ENCODE data around the gene SCUBE1. TPM values are rescaled to one million over a fixed set of nuclear protein-coding genes. Genes with fewer than 3 reads are reported as not detected.

The SCUBE1 gene
- total and polyA plus RNA-seq, 2 of the 4 experiments (the other 2 are of a cell fraction), result not detected

DNA sequence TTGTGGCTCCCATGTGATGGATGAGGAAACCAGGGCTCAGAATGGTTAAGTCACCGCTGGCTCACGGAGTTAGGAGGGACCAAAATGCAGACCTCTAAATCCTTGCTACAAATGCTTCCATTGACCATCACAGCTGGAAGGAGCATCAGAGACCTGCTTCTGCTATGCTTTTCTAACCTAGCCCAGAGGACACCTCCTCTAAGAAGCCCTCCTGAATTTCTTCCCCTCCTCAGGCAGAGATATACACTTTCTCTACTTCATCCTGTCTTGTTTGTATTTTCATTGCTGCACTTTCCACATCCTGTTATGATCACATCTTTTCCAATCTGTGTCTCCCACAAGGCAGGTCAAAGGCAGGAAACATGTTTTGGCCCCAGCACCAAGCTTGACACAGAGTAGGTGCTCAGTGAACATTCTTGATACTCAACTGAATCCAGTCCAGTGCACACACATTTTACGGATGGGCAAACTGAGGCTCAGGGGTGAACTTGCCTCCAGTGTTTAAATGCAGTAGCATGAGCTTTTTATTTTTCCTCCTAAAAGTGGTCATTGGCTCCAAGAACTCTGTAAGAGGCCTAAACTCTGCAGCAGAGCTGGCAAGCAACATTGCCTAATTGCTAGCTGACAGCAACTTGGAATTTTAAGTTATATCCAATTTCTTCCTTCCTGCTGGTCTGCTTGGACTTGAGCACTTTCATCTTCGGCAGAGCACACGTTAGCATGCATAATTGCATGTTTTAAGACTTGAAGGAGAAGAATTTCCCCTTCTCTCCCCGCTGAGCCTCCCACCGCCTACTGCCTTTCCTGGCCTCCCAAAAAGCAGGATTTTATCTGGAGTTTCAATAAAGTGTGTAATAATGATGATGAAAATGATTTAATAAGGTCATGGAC lies 12.7 kb downstream of the SCUBE1 start:
- Histone ChIP-seq H3K27me3 (ENCODE audit: control insufficient read depth, insufficient read depth, low read length) (peaks cover 48% of the 10 kb centered on the region), H3K4me2 (ENCODE audit: low read depth, low read length) (no peak overlapping the region), H4K8ac (ENCODE audit: low read depth in 2 of 2, low read length in 2 of 2) (no peak overlapping the region), H2AK9ac (replicated peaks; ENCODE audit: low read depth, low read length, poor library complexity) (no peak overlapping the region), H2AFZ (replicated peaks; ENCODE audit: low read length, poor library complexity) (no peak overlapping the region), H3K9me3 (ENCODE audit: control insufficient read depth, insufficient read depth, low read length) (no peaks in the 10 kb centered on the region), H4K91ac (ENCODE audit: insufficient read depth, low read depth, low read length) (no peak overlapping the region), H2AK5ac (ENCODE audit: low read depth, low read length) (no peak overlapping the region), H3K23ac (ENCODE audit: low read depth, low read length) (no peak overlapping the region), H3K36me3 (ENCODE audit: control insufficient read depth, insufficient read depth, low read length) (no peaks in the 10 kb centered on the region), H2BK20ac (ENCODE audit: low read depth, low read length) (no peak overlapping the region), H3K18ac (ENCODE audit: low read depth, low read length) (no peak overlapping the region), H3K4me3 (ENCODE audit: insufficient read depth, low read depth, low read length) (no peak overlapping the region), H3K27ac (ENCODE audit: insufficient read depth, low read length) (no peak overlapping the region), H3K14ac (replicated peaks; ENCODE audit: low read depth, low read length) (no peak overlapping the region), H2BK120ac (ENCODE audit: low read depth, low read length) (no peak overlapping the region), H2BK15ac (ENCODE audit: low read depth, low read length) (no peak overlapping the region), H3K4ac (ENCODE audit: low read depth, low read length) (no peak overlapping the region), H3K56ac (ENCODE audit: extremely low read depth, insufficient read depth, low read length) (no peak overlapping the region), H3K4me1 (ENCODE audit: control insufficient read depth, insufficient read depth, low read length) (no peaks in the 10 kb centered on the region), H3K9ac (ENCODE audit: low read depth, low read length) (no peak overlapping the region), H3K79me1 (ENCODE audit: low read depth in 1 of 2, low read length in 2 of 2) (no peaks in the 10 kb centered on the region), H2BK5ac (ENCODE audit: low read depth, low read length, poor library complexity, severe bottlenecking) (no peak overlapping the region), H4K5ac (ENCODE audit: low read depth, low read length) (no peak overlapping the region), H4K20me1 (ENCODE audit: insufficient read depth, low read length) (no peaks in the 10 kb centered on the region), H3K9me1 (ENCODE audit: insufficient read depth, low read length) (no peaks in the 10 kb centered on the region)
- DNase-seq (no peak), ATAC-seq (ENCODE audit: low read depth) (no peak)
- in situ Hi-C loops (cut with MboI; ENCODE audit: low sequenced_read_pairs), result no loop called here
- CTCF ChIA-PET, result no interaction called here
- no peak for TF ChIP-seq FOS (IDR thresholded peaks at IDR 0.05; ENCODE audit: low read depth, low read length)
- no TSS peak for BruUV-seq (replicated peaks)
- intact Hi-C loops (cut with micrococcal nuclease), result no loop called here
- POLR2A ChIA-PET (ENCODE audit: unreplicated experiment), result no interaction called here
- no CpG with 5 or more reads among the region's 7 CpGs for WGBS, 2 experiments (ENCODE audit: extremely low coverage in 2 of 2, insufficient read length in 1 of 2)
- dilution Hi-C loops (cut with HindIII; ENCODE audit: low sequenced_read_pairs, unreplicated experiment), result no loop called here

Measured in IMR-90 (cell line).